GM04504 (cell line): ENCODE data around the gene RNASE8.
A peak's percentile ranks its signal among the peaks of the same experiment; 100 is the strongest.

Source experiments
- DNase-seq: peaks from one replicate; pipeline ENCODE4 v3.0.0-alpha.2; 2012; ENCODE audit warnings: low read depth

RNASE8 gene

GRCh38 chr14:21092273-21093011, 34.8 kb downstream of the RNASE8 start:
- DNase-seq, result no peak

GRCh38 chr14:21093018-21093417, 35.4 kb downstream of the RNASE8 start:
- DNase-seq, result no peak

GRCh38 chr14:21093769-21094681, 36.4 kb downstream of the RNASE8 start:
- DNase-seq, result no peak

- no peak for DNase-seq
Observed at GRCh38 chr14:21095430-21096205, 38.0 kb downstream of the RNASE8 start.

GRCh38 chr14:21096438-21096837, 38.8 kb downstream of the RNASE8 start:
- DNase-seq, result no peak

- no peak for DNase-seq
Observed at GRCh38 chr14:21096978-21097635, 39.5 kb downstream of the RNASE8 start.

GRCh38 chr14:21097636-21098075, 40.0 kb downstream of the RNASE8 start:
- no peak for DNase-seq

DNA sequence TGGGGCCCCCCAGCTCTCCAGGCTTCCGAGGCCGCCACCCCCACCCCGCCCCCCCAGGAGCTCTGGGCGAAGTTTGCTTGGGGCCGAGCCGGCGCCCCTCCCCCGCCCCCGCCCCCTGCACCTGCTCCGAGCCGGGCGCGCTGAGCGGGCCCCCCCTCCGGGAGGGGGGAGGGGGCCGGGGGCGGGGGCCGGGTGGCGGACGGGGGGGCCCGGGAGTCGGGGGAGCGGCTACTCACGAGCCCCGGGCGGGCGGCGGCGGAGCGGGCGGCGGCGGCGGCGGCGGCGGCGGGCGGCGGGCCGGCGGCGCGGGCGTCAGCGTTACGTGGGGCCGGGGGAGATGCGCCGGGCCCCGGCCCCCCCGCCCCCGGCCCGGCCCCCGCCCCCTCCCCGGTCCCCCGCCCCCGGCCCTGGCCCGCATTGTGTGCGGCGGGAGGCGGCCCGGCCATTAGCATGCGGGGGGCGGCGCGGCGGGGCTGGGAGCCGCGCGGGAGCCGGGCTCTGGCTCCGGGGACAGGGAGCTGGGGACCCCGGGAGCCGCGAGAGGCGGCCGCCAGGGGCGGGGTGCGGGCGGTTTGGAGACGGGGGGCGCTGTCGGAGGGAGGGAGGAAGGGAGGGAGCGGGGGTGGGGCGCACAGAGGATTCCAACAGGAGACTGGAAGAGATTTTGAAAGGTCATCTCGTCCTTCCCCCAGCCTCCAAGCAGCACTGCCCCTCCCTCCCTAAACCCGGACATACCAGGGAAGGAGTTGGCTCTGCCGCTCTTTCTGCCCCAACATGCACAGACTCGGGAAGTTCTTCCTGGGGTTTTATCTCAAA, 40.7 kb downstream of the RNASE8 start, which contains the start of gene ZNF219:
Gene ZNF219 (minus strand): TSS at position 580 of the 816 bp plus-strand sequence. CDS start 5,064 bp downstream, outside the sequence.
- DNase-seq, result no peak

DNA sequence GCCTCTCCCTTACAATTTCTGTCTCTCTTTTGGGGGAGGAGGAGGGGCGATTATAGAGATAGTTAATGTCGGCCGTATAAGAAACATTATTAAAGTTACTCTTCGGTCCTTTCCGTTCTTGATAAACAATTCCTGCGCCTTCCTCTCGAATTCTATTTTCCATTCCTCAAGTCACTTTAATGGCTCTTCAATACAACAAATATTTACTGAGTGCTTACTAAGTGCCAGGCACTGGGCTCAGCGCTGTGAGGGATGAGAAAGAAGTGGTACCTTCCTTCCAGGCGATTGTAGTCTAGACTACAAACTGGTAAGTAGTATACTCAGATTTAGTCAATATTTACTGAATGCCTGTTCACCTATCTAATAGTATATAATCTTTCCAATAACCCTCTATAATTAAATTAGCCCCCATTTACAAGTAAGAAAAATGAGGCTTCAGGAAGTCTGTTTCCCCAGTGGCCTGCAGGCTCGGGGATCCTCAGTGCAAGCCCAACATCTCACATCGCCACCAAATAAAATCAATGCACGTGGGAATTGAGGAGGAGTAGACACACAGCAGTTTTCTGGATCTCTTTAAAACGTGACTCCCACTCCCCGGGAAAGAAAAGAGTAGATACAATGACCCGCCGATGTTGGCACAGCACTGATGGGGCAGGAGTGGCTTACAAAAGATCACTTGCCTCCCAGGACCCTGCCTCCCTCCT, 41.4 kb downstream of the RNASE8 start:
- DNase-seq, result no peak

GRCh38 chr14:21099596-21099985, 42.0 kb downstream of the RNASE8 start:
- DNase-seq, result no peak

- no peak for DNase-seq
Observed at GRCh38 chr14:21100931-21101330, 43.3 kb downstream of the RNASE8 start, which contains the start of gene TMEM253. Gene TMEM253 (plus strand): TSS chr14:21101066. CDS start chr14:21101344, 278 bp downstream.

GRCh38 chr14:21101802-21102413, 44.3 kb downstream of the RNASE8 start:
- no peak for DNase-seq

DNA sequence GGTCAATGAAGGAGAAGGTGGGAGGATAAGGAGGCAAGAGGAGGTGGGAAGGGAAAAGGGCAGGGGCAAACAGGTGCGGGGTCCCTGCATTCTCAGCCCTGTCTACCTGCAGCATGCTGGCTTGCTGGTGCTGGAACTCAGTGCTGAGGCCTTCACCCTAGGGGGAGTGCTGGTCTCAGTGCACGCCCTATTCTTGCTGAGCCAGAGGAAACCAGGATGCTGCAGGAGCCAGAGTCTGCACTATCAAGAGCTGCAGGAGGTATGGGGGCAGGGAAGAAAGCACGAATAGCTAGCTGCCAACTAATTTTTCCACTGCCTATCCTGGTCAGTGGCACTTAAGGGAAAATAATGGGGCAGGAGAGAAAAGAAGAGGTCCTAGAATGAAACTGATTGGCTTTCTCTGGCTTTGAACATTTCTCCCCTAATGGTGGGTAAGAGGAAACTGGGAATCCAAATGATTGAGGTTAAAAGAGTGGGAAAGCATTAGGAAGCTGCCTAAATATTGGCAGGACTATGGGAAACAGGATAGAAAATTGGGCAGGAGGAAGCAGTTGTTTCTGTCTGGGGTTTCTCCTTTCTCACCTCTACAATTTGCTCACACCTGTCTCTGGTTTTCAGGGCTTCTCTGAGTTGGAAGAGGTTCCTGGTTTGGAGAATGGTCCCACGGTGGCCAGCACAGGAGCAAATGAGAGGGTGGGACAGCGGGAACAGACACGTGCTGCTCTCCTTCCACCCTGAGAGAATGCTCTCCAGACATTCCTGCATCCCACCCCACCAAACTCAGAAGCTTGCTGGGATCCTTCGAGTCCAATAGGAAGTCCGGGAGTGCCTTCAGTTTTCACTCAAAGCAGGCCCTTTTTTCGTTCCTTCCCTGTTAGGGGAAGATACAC, 45.1 kb downstream of the RNASE8 start:
- no peak for DNase-seq

- no peak for DNase-seq
Observed at GRCh38 chr14:21103411-21103709, 45.7 kb downstream of the RNASE8 start.

- DNase-seq, result peak; percentile 89
Observed at GRCh38 chr14:21103710-21104447, 46.3 kb downstream of the RNASE8 start.

DNA sequence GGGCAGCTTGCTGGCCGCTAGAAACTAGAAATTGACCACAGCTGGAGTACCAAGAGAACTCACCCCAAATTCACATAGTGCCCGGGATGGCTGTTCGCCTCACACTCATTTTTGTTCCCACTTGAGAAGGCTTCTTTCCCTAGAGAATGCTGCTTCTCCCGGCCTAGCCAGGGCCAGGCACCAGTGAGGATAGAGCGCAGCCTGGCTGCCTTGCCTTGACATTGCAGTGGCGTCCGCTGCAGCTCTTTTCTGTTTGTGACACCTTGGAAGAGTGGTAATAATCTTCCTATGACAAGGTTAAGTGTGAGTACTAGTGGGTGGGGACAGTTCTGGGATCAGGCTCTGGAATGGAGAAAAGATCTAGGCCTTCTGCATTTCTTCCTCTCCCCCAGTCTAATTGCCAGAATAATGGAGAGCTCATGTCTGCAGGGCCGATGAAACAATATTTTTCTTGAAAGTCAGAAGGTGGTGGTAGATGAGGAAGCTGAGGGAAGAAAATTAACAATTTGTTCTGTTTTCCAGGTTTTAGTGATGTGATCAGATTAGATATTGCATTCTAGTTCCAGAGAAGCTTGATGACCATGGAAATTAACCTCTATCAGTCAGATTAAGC, 46.9 kb downstream of the RNASE8 start:
- DNase-seq, result no peak

- DNase-seq, result no peak
Observed at GRCh38 chr14:21105095-21105494, 47.5 kb downstream of the RNASE8 start.

DNA sequence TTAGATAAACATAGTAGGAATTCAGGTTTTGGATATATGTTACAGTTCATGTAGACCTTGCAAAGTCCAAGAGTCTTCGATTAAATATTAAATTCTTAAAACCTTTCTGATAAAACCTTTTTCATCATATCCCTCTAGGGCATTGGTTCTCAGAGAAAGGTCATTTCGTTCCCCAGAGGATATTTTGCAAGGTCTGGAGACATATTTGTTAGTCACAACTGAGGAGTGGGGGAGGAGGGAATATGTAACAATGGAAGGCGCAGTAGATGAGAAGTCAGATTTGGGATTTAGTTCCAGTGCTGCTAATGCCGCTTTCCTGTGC, 48.5 kb downstream of the RNASE8 start:
- no peak for DNase-seq
